ENCODE data around the gene NTM. TPM values are rescaled to one million over a fixed set of nuclear protein-coding genes. Genes with fewer than 3 reads are reported as not detected.

NTM gene
- total RNA-seq, 3 donors from 2014 or later: 0.66 to 9.0 (median 1.0) TPM

- H3K27me3 ChIP-seq: no peaks in the 10 kb centered on the region
- intact Hi-C loops (cut with DNase I; ENCODE audit: low total_unique reads): no loop called here
- H3K27ac ChIP-seq: no peak overlapping the region
- DNase-seq (ENCODE audit: low spot score in 2 of 2): no peak
- TF ChIP-seq POLR2A (IDR thresholded peaks at IDR 0.05) (no peak), CTCF (IDR thresholded peaks at IDR 0.05) (no peak), POLR2AphosphoS5 (IDR thresholded peaks at IDR 0.05) (no peak)
- no peaks in the 10 kb centered on the region for H3K4me1 ChIP-seq
- peaks cover 0 to 6% of the 10 kb centered on the region in 2 donors for H3K9me3 ChIP-seq
- H3K4me3 ChIP-seq: no peak overlapping the region
- no peaks in the 10 kb centered on the region for H3K36me3 ChIP-seq
Measured at GRCh38 chr11:132249256-132249655, 878.8 kb downstream of the NTM start.

GRCh38 chr11:132251061-132251460, 880.6 kb downstream of the NTM start:
- intact Hi-C loops (cut with DNase I; ENCODE audit: low total_unique reads): no loop called here
- no peaks in the 10 kb centered on the region for H3K4me1 ChIP-seq
- H3K27me3 ChIP-seq: no peaks in the 10 kb centered on the region
- H3K27ac ChIP-seq: no peak overlapping the region
- DNase-seq (ENCODE audit: low spot score in 2 of 2): no peak
- TF ChIP-seq POLR2A (IDR thresholded peaks at IDR 0.05) (no peak), CTCF (IDR thresholded peaks at IDR 0.05) (no peak), POLR2AphosphoS5 (IDR thresholded peaks at IDR 0.05) (no peak)
- no peak overlapping the region for H3K4me3 ChIP-seq
- no peaks in the 10 kb centered on the region for H3K36me3 ChIP-seq
- H3K9me3 ChIP-seq: peaks cover 0 to 6% of the 10 kb centered on the region in 2 donors

- H3K4me1 ChIP-seq: no peaks in the 10 kb centered on the region
- no peak overlapping the region for H3K4me3 ChIP-seq
- intact Hi-C loops (cut with DNase I; ENCODE audit: low total_unique reads): no loop called here
- no peak overlapping the region for H3K27ac ChIP-seq
- H3K9me3 ChIP-seq: peaks cover 0 to 6% of the 10 kb centered on the region in 2 donors
- TF ChIP-seq POLR2AphosphoS5 (IDR thresholded peaks at IDR 0.05) (no peak), CTCF (IDR thresholded peaks at IDR 0.05) (no peak), POLR2A (IDR thresholded peaks at IDR 0.05) (no peak)
- H3K27me3 ChIP-seq: no peaks in the 10 kb centered on the region
- H3K36me3 ChIP-seq: no peaks in the 10 kb centered on the region
- DNase-seq (ENCODE audit: low spot score in 2 of 2): no peak
Measured at GRCh38 chr11:132253469-132254264, 883.3 kb downstream of the NTM start.

GRCh38 chr11:132254906-132255305, 884.5 kb downstream of the NTM start:
- Histone ChIP-seq H3K4me3 (no peak overlapping the region), H3K36me3 (no peaks in the 10 kb centered on the region), H3K4me1 (no peaks in the 10 kb centered on the region), H3K27ac (no peak overlapping the region), H3K9me3 (peaks cover 0 to 6% of the 10 kb centered on the region in 2 donors), H3K27me3 (no peaks in the 10 kb centered on the region)
- intact Hi-C loops (cut with DNase I; ENCODE audit: low total_unique reads): no loop called here
- TF ChIP-seq CTCF (IDR thresholded peaks at IDR 0.05) (no peak), POLR2AphosphoS5 (IDR thresholded peaks at IDR 0.05) (no peak), POLR2A (IDR thresholded peaks at IDR 0.05) (no peak)
- DNase-seq (ENCODE audit: low spot score in 2 of 2): no peak

- H3K4me1 ChIP-seq: no peaks in the 10 kb centered on the region
- no peak overlapping the region for H3K27ac ChIP-seq
- TF ChIP-seq POLR2A (IDR thresholded peaks at IDR 0.05): no peak
- TF ChIP-seq POLR2AphosphoS5 (IDR thresholded peaks at IDR 0.05): no peak
- no peak for TF ChIP-seq CTCF (IDR thresholded peaks at IDR 0.05)
- H3K27me3 ChIP-seq: no peaks in the 10 kb centered on the region
- no peaks in the 10 kb centered on the region for H3K9me3 ChIP-seq
- H3K36me3 ChIP-seq: no peaks in the 10 kb centered on the region
- intact Hi-C loops (cut with DNase I; ENCODE audit: low total_unique reads): no loop called here
- H3K4me3 ChIP-seq: no peak overlapping the region
- DNase-seq (ENCODE audit: low spot score in 2 of 2): no peak
Measured at GRCh38 chr11:132256528-132257279, 886.3 kb downstream of the NTM start.

Data from breast epithelium (tissue), 4 donors.